Activated CD4-positive, alpha-beta T cell treated with anti-CD3 and anti-CD28 coated beads, Interleukin-2, amount 50 U/mL, for 4 hours (primary cell): ENCODE measurements around the gene TMEM123.

Experiments
- DNase-seq, 2 experiments: peaks; one replicate each; pipeline ENCODE4 v3.0.0-alpha.2; 2020

The TMEM123 gene

GRCh38 chr11:102357116-102357515 is 95.4 kb downstream of the TMEM123 start:
- no peak for DNase-seq

DNA sequence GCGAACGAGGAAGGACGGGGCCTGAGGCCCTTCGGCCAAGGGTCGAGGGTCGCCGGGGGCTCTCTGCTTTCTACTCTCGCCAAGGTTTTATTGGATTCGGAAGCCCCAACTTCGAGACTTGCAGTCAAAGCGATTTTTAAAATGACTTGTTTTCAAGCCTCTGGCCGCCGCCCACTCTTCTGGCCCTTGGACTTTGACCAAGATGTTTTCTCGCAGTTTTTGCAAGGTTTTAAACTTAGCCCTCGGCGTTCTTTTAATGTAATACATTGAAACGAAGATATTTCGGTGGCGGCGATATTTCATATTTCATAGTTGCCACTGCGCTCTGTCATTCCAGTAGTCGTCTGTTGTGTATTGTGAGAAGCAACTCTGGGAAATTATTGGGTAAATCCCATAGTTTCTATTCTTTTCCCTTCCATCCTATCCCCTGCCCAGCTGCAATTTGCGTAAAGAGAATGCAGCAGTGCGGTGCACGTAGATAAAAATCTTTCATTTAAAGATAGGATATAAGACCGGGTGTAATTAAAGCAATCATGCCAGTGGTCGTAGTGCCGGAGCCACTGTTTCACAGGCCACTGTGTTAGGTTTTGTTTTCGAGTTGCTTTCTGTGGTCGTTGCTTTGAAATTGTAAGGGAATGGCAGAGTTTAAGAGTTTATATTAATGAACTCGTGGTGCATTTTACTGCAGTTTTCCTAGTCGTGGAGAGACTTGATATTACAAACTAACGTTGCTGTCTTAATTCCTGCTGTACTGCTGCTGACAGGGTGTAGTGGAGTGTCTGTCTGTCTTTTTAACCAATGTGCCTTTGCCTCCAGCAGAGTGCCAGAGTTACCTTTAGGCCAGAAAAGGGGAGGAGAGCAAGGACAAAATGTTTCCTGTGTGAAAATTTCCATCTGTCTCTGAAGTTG is 104.8 kb downstream of the TMEM123 start:
- no peak for DNase-seq

DNA sequence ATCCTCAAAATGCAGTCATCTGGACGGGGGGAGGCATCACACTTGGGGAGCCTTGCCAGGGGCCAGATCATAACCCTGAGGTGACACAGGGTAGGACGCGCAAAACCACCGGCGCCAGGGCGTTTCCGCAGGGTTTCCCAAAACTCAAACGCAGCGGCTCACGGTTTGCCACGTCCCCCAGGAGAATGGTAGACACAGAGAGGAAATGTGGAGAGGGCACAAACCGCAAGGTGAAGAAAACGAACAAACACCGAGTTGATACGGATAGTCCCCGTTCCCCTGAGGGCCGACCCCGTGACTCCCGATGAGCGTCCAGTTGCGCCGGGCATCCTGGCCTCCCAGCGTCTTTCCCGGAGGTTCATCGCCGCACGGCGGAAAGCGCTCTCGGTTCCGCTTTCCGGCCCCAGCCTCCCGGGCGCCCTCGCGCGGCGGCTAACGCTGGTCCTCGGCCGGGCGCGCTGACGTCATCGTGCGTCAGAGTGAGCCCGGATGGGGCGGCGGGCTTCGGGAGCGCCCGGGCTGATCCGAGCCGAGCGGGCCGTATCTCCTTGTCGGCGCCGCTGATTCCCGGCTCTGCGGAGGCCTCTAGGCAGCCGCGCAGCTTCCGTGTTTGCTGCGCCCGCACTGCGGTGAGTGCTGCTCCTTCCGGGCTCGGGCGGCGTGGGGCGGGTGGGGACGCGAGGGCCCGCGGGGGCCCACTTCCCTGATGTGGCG is 105.7 kb downstream of the TMEM123 start, which contains the start of gene BIRC2:
Gene BIRC2, plus strand, starts transcription at position 467 of the 714 bp plus-strand sequence. CDS start 2,641 bp downstream, outside the sequence.
- peak; percentile 91 to 93 for DNase-seq

DNA sequence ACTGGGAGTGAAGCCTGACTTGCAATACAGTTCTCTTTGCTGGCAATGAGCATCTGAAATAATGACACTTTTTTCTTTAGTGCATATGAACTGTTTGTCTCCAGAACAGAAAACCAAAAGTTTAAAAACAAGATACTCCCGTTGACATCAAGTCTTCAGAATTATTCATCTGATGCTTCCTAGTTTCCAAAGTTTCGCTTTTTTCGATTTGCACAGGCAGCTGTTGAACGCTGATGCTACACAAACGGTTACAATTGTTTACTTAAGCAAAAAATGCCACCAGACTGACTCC is 106.2 kb downstream of the TMEM123 start:
- no peak for DNase-seq
